Dermis microvascular lymphatic vessel endothelial cell (primary cell): ENCODE measurements around the gene EPG5. TPM values are rescaled to one million over a fixed set of nuclear protein-coding genes. Genes with fewer than 3 reads are reported as not detected.
A peak's percentile ranks its signal among the peaks of the same experiment; 100 is the strongest.

Source experiments
- DNase-seq, 2 donors: peaks; one replicate each; pipeline versions ENCODE4 v3.0.0 to v3.0.0-alpha.2; 2010; ENCODE audit warnings: low read depth in 2 of 2
- total RNA-seq: library from RNA; depleted of rRNA; stranded (reverse); fragments of >200 nt; gene quantifications from 2 replicates; pipeline ENCODE4 v1.2.1, GENCODE V29; 2014

The EPG5 gene
- total RNA-seq, 1 donor from 2014 or later = 9.2 TPM

DNA sequence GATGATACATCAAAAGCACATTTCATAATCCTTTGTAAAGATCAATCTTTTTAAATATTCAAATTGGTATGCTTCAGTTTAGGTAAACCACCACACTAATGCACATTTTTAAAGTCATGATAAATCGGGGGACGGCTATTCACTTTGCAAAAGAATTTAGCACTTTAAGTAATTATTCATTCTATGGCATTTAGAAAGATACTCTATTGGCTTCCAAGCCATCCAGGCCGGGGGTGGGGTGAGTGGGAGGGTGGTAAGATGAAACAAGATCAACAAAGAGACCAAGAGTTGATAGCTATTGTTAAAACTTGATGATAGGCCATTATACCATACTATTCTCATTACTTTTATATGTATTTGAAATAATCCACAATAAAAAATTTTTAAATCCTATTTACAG is 41.0 kb downstream of the EPG5 start:
- DNase-seq = no peak

- DNase-seq = no peak
Measured at GRCh38 chr18:45923138-45923537, 44.0 kb downstream of the EPG5 start.

- DNase-seq = peak; percentile 34 to 84
Measured at GRCh38 chr18:45920367-45920766, 46.8 kb downstream of the EPG5 start.

DNA sequence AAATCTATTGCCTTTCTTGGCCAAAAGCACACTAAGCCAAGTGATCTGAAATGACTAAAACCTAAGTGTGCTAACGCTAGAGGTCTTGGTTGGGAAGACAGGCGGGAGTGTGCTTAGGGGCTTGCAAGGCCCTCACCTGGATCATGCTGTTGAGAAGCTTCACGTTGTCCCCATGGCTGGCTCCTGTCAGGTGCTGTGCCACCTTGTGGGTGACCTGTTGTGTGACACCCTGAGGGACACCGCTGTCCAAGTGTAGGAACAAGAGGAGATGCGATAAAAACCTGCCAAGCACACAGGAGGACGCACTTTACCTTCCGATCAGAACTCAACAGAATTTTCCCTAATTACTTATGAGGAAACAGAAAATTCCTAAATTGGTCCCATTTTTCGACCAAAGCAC is 50.8 kb downstream of the EPG5 start:
- no peak for DNase-seq

DNA sequence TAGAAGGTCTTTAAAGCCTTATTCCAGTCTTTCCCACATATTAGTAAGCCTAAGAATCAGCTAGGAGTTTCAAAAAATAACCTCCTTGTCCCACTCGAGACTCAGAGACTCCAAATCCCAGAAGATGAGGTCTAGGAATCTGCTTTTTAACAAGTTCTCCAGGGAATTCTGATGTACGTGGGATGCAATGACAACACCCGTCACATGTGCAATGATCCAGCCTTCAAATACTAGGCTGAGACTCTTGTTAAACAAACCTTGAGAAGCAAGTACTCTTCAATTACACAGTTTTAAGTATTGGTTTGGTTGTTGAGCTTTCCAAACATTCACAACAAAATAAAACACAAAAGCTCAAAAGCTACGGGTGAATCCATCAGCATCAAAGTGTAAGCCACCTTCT is 53.9 kb downstream of the EPG5 start:
- no peak for DNase-seq

DNA sequence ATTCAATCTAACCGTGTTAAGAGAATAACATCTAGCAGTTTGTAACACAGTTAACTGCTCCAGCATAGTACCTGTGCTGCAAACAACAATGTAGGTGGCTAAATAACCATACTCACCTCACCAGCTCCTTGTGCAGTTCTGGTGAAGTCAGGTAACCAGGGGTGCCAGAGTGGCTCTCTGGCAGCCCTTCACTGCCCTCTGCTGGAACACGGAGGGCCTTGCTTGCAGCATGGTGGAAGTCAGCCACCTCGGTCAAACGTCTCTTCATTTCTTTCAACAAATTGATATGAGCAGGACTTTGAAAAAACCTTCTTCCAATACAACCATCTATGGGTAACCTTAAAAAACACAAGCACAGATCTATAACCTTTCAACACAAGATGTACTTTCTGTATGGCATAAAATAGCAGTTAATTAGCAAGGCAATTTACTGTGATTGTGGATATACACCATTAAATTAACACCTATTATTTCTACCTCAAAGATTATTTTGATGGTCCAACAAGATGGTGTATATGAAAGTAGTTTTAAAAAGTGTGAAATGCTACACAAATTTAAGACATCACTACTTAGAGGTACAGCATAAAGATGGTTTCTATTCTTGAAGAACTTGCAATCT is 56.6 kb downstream of the EPG5 start:
- peak; percentile 33 to 60 for DNase-seq

- no peak for DNase-seq
Measured at GRCh38 chr18:45901654-45902210, 65.4 kb downstream of the EPG5 start.

- no peak for DNase-seq
Measured at GRCh38 chr18:45900623-45901022, 66.5 kb downstream of the EPG5 start.

DNA sequence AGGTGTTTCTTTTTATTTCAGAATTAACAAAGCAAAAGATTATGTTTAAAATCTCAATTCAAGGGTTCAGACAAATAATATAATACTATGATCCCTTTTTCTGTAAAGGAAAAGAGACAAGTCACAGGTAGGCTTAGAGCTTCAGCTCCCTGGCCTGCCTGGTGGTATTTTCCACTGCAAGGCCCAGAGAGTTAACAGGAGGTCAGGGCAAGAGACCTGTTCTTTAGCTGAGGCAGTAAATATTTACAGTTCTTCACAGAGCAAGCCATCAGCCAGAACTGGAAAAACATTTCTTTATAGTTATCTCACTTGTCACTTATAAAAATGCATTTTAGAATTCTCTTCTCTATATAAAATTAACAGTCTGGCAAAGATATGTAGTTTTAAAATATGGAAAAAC is 70.1 kb downstream of the EPG5 start:
- peak; percentile 6 to 9 for DNase-seq

GRCh38 chr18:45896452-45896851 is 70.7 kb downstream of the EPG5 start:
- no peak for DNase-seq

DNA sequence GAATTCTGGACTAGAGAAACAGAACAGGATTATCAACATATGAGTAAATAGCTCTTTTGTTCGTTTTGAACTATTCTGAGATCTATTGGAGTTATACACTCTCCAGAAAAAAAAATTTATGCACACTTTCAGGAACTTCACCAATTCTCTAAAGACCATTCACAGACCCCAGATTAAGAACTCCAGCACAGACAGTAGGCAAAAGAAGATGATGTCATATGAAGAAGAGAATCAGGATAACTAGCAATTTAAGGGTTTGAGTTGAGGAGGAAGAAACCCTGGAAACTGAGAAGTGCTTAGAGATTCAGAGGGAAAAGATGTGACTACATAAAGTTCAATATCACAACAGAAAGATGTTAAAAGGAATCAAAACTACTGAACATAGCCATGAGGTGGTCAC is 71.8 kb downstream of the EPG5 start:
- DNase-seq = no peak

- DNase-seq = no peak
Measured at GRCh38 chr18:45894818-45895217, 72.3 kb downstream of the EPG5 start.

DNA sequence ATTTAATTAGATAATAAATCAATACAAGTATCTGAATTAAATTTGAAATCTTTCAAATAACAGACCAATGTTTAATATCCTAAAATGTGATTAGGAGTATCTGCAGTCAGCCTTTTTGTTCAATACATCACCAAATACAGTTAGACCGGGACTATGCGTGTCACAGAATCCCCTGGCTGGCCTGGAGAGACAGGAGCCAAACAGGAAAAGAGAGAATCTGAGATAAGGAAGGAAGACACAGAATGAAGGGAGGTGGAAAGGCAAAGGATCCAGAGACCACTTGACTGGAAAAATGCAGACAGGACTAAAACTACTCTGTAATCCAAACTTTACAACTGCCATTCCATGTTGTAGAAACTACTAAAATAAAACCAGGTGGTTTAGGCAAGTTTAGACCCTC is 75.3 kb downstream of the EPG5 start:
- peak; percentile 54 to 58 for DNase-seq

- no peak for DNase-seq
Measured at GRCh38 chr18:45890606-45891005, 76.5 kb downstream of the EPG5 start.

- DNase-seq = no peak
Measured at GRCh38 chr18:45889419-45890064, 77.6 kb downstream of the EPG5 start.

- DNase-seq = no peak
Measured at GRCh38 chr18:45887585-45887984, 79.5 kb downstream of the EPG5 start.

DNA sequence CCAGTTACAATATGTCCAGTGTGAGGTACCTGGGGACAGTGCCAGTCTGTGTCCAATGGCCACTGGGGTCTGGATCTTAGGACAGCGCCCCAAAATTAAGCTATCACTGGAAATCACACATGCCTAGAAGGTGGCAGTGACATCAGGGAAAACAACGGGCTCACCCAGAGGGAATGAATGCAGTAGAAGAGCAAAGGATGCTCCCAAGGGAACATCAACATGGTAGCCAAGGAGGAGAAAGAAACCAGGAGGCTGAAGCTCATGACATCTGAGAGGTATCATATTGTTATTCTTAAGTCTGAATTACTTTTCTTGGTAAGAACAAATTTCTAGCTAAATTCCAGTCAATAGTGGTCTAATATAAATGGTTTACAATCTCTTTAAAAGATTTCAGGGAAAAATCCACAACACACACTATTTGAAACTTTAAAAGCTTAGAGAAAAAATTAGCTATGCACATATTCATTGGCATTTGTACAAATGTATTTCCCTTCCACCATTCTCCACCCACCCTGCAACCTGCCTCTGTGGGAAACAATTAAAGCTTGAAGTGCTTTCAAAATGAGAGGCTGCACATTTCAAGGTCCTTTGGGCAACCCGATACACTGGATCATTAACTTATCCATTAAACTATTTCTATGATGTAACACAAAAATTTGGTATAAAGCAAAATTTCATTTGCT is 86.1 kb downstream of the EPG5 start:
- no peak for DNase-seq

DNA sequence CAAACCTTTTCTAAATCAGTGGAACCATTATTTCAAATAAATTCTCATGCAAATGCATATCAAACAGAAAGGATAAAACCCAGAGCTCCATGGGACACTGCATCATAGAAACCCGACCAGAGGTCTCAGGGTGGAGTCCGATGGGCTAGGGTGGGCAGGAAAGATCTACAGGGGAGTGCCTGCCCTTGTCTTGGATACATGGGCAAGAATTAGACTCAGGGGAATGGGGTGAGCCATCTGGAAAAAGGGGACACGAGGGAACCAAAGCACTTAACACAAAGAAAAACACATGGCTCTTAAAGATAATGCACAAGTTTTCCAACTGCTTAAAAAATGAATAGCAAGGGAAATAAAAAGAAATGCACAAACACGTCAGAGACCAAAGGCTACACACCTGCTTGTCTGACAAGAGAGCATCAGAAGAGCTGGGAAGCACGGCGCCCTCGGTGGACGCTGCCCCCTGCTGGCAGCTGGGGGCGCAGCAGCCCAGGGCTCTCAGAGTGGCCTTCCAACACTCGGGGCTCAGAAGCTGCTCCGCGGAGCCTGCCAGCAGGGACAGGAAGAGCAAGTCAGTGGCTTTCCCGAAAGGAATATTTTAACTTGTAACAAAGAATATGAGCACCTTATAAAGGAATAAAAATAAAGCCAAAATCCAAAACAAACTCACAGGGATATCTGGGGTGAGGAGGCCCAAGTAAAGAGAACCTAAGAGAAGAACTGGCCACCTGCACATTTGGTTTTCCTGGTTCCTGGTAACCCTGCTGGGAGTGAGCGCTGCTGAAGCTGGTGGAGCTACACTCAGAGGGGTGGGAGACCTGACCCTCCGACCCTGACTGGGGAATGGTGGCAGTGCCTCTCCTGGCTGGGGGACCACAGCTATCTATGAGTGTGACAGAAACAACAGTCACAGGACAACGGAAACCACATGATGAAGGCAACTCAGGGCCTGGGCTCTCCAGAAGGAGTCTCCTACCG is 87.2 kb downstream of the EPG5 start:
- peak; percentile 30 to 61 for DNase-seq

- DNase-seq = no peak
Measured at GRCh38 chr18:45877403-45877802, 89.7 kb downstream of the EPG5 start.

DNA sequence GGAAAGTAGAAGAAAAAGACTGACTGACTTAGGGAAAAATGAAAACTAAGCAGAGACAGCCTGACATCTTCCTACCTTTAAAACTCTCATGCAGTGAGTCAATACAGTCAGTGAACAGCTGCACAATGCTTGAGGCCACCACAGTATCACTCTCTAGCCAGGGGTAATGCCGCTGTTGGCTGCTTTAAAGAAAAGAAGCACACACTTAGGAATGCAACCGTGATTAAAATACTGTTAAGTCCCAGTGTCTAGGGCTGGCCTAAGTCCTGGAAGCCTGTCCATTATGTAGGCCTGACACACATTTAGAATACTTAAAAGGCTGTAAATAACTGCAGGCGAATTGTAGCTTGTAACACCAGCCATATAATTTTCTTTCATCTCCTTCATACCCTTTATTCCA is 91.0 kb downstream of the EPG5 start:
- DNase-seq = no peak

DNA sequence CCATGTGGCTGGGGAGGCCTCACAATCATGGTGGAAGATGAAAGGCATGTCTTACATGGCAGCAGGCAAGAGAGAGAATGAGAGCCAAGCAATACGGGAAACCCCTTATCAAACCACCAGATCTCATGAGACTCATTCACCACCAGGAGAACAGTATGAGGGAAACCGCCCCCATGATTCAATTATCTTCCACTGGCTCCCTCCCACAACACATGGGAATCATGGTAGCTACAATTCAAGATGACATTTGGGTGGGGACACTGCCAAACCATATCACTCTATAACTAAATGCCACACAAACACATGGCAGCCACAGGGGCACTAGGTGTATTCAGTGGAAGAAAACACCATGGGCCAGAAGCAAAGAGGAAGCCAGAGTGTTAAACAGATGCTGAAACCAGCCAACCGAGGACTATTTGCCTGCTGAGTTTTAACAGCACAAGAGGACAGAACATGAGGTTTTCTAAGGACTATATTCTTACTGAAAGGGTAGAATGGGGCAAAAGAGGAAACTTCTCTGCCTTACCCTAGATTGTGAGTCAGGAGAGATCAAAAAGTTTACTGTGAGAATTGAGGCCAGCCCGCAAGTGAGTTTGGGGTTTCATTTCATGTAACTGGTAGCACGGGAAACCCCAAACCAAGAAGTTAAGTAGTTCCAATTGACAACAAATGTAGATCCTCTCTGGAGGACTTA is 92.5 kb downstream of the EPG5 start:
- no peak for DNase-seq
